ENCODE measurements around the gene TMEM271.

The TMEM271 gene

GRCh38 chr4:534101-534575, 42.0 kb downstream of the TMEM271 start:
- Histone ChIP-seq H3K4me1 (ENCODE audit: insufficient read depth, low read length) (no peaks in the 10 kb centered on the region), H3K36me3 (ENCODE audit: insufficient read depth, low read length) (peaks cover 39% of the 10 kb centered on the region), H3K9me3 (ENCODE audit: low read length) (no peaks in the 10 kb centered on the region), H3K27me3 (ENCODE audit: control insufficient read depth in 1 of 2, insufficient read depth in 2 of 2, low read length in 2 of 2) (no peaks in the 10 kb centered on the region), H3K27ac (ENCODE audit: low read depth, low read length) (no peak overlapping the region), H3K9ac (ENCODE audit: low read length) (no peak overlapping the region), H3K4me3 (ENCODE audit: low read depth in 1 of 2, low read length in 2 of 2) (no peak overlapping the region)

GRCh38 chr4:533318-534100, 42.6 kb downstream of the TMEM271 start:
- Histone ChIP-seq H3K9me3 (ENCODE audit: low read length) (no peaks in the 10 kb centered on the region), H3K9ac (ENCODE audit: low read length) (no peak overlapping the region), H3K4me1 (ENCODE audit: insufficient read depth, low read length) (no peaks in the 10 kb centered on the region), H3K36me3 (ENCODE audit: insufficient read depth, low read length) (peaks cover 41% of the 10 kb centered on the region), H3K4me3 (ENCODE audit: low read depth in 1 of 2, low read length in 2 of 2) (no peak overlapping the region), H3K27ac (ENCODE audit: low read depth, low read length) (no peak overlapping the region), H3K27me3 (ENCODE audit: control insufficient read depth in 1 of 2, insufficient read depth in 2 of 2, low read length in 2 of 2) (no peaks in the 10 kb centered on the region)

DNA sequence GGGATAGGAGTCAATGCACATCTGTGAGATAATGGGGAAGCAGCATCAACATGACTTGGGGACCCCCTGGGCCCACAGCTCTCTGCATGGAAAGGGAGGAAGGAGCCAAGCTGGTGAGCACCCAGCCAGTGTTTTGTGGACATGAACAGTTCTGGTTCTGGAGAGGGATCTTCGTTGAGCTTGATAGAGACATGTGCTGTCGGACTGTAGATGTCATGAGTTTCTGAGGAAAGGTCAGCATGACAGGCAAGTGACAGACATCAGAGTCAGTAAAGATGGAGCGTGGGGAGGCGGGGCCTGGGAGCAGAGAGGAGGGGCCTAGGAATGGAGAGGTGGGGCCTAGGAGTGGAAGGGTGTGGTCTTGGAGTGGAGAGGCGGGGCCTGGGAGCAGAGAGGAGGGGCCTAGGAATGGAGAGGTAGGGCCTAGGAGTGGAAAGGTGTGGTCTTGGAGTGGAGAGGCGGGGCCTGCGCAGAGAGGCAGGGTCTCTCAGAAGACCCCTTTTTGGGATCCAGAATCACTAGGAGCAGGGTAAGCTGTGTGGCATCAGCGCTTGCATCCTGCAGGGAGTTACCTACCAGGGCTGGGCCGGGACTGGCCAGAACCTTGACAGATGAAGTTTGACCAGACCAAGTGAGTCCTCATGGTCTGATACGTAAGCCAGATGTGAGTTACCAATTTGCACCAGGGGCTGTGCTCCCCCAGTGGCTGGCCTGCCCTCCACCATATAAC, 43.3 kb downstream of the TMEM271 start:
- H3K9ac ChIP-seq (ENCODE audit: low read length), result no peak overlapping the region
- H3K36me3 ChIP-seq (ENCODE audit: insufficient read depth, low read length), result peaks cover 48% of the 10 kb centered on the region
- no peak overlapping the region for H3K27ac ChIP-seq (ENCODE audit: low read depth, low read length)
- no peak overlapping the region for H3K4me3 ChIP-seq (ENCODE audit: low read depth in 1 of 2, low read length in 2 of 2)
- H3K4me1 ChIP-seq (ENCODE audit: insufficient read depth, low read length), result no peaks in the 10 kb centered on the region
- no peaks in the 10 kb centered on the region for H3K27me3 ChIP-seq (ENCODE audit: control insufficient read depth in 1 of 2, insufficient read depth in 2 of 2, low read length in 2 of 2)
- H3K9me3 ChIP-seq (ENCODE audit: low read length), result no peaks in the 10 kb centered on the region

GRCh38 chr4:531721-532565, 44.2 kb downstream of the TMEM271 start:
- no peak overlapping the region for H3K9ac ChIP-seq (ENCODE audit: low read length)
- H3K4me1 ChIP-seq (ENCODE audit: insufficient read depth, low read length), result no peaks in the 10 kb centered on the region
- peaks cover 57% of the 10 kb centered on the region for H3K36me3 ChIP-seq (ENCODE audit: insufficient read depth, low read length)
- H3K27ac ChIP-seq (ENCODE audit: low read depth, low read length), result no peak overlapping the region
- H3K4me3 ChIP-seq (ENCODE audit: low read depth in 1 of 2, low read length in 2 of 2), result no peak overlapping the region
- H3K9me3 ChIP-seq (ENCODE audit: low read length), result no peaks in the 10 kb centered on the region
- no peaks in the 10 kb centered on the region for H3K27me3 ChIP-seq (ENCODE audit: control insufficient read depth in 1 of 2, insufficient read depth in 2 of 2, low read length in 2 of 2)

GRCh38 chr4:531076-531475, 45.0 kb downstream of the TMEM271 start:
- Histone ChIP-seq H3K36me3 (ENCODE audit: insufficient read depth, low read length) (peaks cover 58% of the 10 kb centered on the region), H3K9me3 (ENCODE audit: low read length) (no peaks in the 10 kb centered on the region), H3K4me3 (ENCODE audit: low read depth in 1 of 2, low read length in 2 of 2) (no peak overlapping the region), H3K27ac (ENCODE audit: low read depth, low read length) (no peak overlapping the region), H3K9ac (ENCODE audit: low read length) (no peak overlapping the region), H3K27me3 (ENCODE audit: control insufficient read depth in 1 of 2, insufficient read depth in 2 of 2, low read length in 2 of 2) (no peaks in the 10 kb centered on the region), H3K4me1 (ENCODE audit: insufficient read depth, low read length) (no peaks in the 10 kb centered on the region)

GRCh38 chr4:530017-530781, 45.9 kb downstream of the TMEM271 start:
- Histone ChIP-seq H3K27me3 (ENCODE audit: control insufficient read depth in 1 of 2, insufficient read depth in 2 of 2, low read length in 2 of 2) (no peaks in the 10 kb centered on the region), H3K4me1 (ENCODE audit: insufficient read depth, low read length) (no peaks in the 10 kb centered on the region), H3K36me3 (ENCODE audit: insufficient read depth, low read length) (peaks cover 64% of the 10 kb centered on the region), H3K4me3 (ENCODE audit: low read depth in 1 of 2, low read length in 2 of 2) (no peak overlapping the region), H3K9me3 (ENCODE audit: low read length) (no peaks in the 10 kb centered on the region), H3K9ac (ENCODE audit: low read length) (no peak overlapping the region), H3K27ac (ENCODE audit: low read depth, low read length) (no peak overlapping the region)

GRCh38 chr4:529563-529962, 46.5 kb downstream of the TMEM271 start:
- Histone ChIP-seq H3K9me3 (ENCODE audit: low read length) (no peaks in the 10 kb centered on the region), H3K9ac (ENCODE audit: low read length) (no peak overlapping the region), H3K27me3 (ENCODE audit: control insufficient read depth in 1 of 2, insufficient read depth in 2 of 2, low read length in 2 of 2) (no peaks in the 10 kb centered on the region), H3K4me1 (ENCODE audit: insufficient read depth, low read length) (no peaks in the 10 kb centered on the region), H3K27ac (ENCODE audit: low read depth, low read length) (no peak overlapping the region), H3K4me3 (ENCODE audit: low read depth in 1 of 2, low read length in 2 of 2) (no peak overlapping the region), H3K36me3 (ENCODE audit: insufficient read depth, low read length) (peaks cover 65% of the 10 kb centered on the region)

DNA sequence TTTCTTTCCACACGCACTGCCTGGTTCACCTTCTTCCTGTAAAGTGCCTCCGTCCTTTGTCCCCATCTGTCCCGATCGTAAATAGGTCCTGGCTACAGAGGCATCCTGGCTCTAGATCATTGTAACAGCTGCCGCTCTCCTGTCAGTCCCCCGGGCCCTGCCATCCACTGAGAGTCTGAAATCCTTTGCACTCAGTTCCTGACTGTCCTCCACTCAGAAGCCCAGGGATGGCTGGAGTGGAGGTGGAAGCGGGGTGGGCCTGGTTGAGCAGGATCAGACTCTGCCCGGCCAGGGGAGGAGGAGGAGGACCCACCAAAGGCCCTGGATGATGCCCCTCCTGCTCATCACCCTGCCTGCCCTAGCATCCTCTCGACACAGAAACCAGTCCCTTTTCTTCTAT, 47.3 kb downstream of the TMEM271 start:
- no peaks in the 10 kb centered on the region for H3K4me1 ChIP-seq (ENCODE audit: insufficient read depth, low read length)
- no peaks in the 10 kb centered on the region for H3K27me3 ChIP-seq (ENCODE audit: control insufficient read depth in 1 of 2, insufficient read depth in 2 of 2, low read length in 2 of 2)
- no peaks in the 10 kb centered on the region for H3K9me3 ChIP-seq (ENCODE audit: low read length)
- no peak overlapping the region for H3K27ac ChIP-seq (ENCODE audit: low read depth, low read length)
- peaks cover 68% of the 10 kb centered on the region for H3K36me3 ChIP-seq (ENCODE audit: insufficient read depth, low read length)
- no peak overlapping the region for H3K9ac ChIP-seq (ENCODE audit: low read length)
- no peak overlapping the region for H3K4me3 ChIP-seq (ENCODE audit: low read depth in 1 of 2, low read length in 2 of 2)

GRCh38 chr4:528296-528695, 47.8 kb downstream of the TMEM271 start:
- H3K36me3 ChIP-seq (ENCODE audit: insufficient read depth, low read length), result peaks cover 73% of the 10 kb centered on the region
- no peaks in the 10 kb centered on the region for H3K4me1 ChIP-seq (ENCODE audit: insufficient read depth, low read length)
- H3K4me3 ChIP-seq (ENCODE audit: low read depth in 1 of 2, low read length in 2 of 2), result no peak overlapping the region
- no peaks in the 10 kb centered on the region for H3K9me3 ChIP-seq (ENCODE audit: low read length)
- no peak overlapping the region for H3K9ac ChIP-seq (ENCODE audit: low read length)
- no peaks in the 10 kb centered on the region for H3K27me3 ChIP-seq (ENCODE audit: control insufficient read depth in 1 of 2, insufficient read depth in 2 of 2, low read length in 2 of 2)
- no peak overlapping the region for H3K27ac ChIP-seq (ENCODE audit: low read depth, low read length)

GRCh38 chr4:526971-527460, 49.1 kb downstream of the TMEM271 start:
- no peak overlapping the region for H3K27ac ChIP-seq (ENCODE audit: low read depth, low read length)
- peaks cover 79% of the 10 kb centered on the region for H3K36me3 ChIP-seq (ENCODE audit: insufficient read depth, low read length)
- H3K4me1 ChIP-seq (ENCODE audit: insufficient read depth, low read length), result no peaks in the 10 kb centered on the region
- no peak overlapping the region for H3K4me3 ChIP-seq (ENCODE audit: low read depth in 1 of 2, low read length in 2 of 2)
- H3K27me3 ChIP-seq (ENCODE audit: control insufficient read depth in 1 of 2, insufficient read depth in 2 of 2, low read length in 2 of 2), result no peaks in the 10 kb centered on the region
- H3K9ac ChIP-seq (ENCODE audit: low read length), result no peak overlapping the region
- H3K9me3 ChIP-seq (ENCODE audit: low read length), result no peaks in the 10 kb centered on the region
